AG09319 (cell line): ENCODE data around the gene MED26.

Source experiments
- DNase-seq: peaks from one replicate; pipeline ENCODE4 v3.0.0-alpha.2; 2010; ENCODE audit warnings: low read depth; ENCODE audit errors: extremely low read depth
- CTCF ChIP-seq: IDR thresholded peaks from 2 replicates; pipeline ENCODE4 v1.5.1; 2011; ENCODE audit warnings: low read depth, mild to moderate bottlenecking, inconsistent platforms, low read length, moderate library complexity

Gene MED26

GRCh38 chr19:16595097-16595496 lies 32.9 kb downstream of the MED26 start:
- TF ChIP-seq CTCF, result no peak
- no peak for DNase-seq

GRCh38 chr19:16594681-16595091 lies 33.3 kb downstream of the MED26 start:
- no peak for DNase-seq
- no peak for TF ChIP-seq CTCF

GRCh38 chr19:16594131-16594586 lies 33.8 kb downstream of the MED26 start:
- DNase-seq, result no peak
- no peak for TF ChIP-seq CTCF

GRCh38 chr19:16593181-16593580 lies 34.8 kb downstream of the MED26 start:
- no peak for TF ChIP-seq CTCF
- DNase-seq, result no peak

GRCh38 chr19:16591803-16592556 lies 36.0 kb downstream of the MED26 start:
- DNase-seq, result no peak
- TF ChIP-seq CTCF, result no peak

GRCh38 chr19:16590876-16591802 lies 36.9 kb downstream of the MED26 start:
- no peak for TF ChIP-seq CTCF
- no peak for DNase-seq

GRCh38 chr19:16589917-16590316 lies 38.1 kb downstream of the MED26 start:
- DNase-seq, result no peak
- TF ChIP-seq CTCF, result no peak
